LNCAP (cell line): Measurements from ENCODE around the gene PLA2G4E.

Source experiments
- CTCF ChIP-seq: fragments of 450-650 bp; IDR thresholded peaks from 2 replicates; pipeline ENCODE4 v1.5.1; 2017; ENCODE audit warnings: mild to moderate bottlenecking

The PLA2G4E gene, protein sequence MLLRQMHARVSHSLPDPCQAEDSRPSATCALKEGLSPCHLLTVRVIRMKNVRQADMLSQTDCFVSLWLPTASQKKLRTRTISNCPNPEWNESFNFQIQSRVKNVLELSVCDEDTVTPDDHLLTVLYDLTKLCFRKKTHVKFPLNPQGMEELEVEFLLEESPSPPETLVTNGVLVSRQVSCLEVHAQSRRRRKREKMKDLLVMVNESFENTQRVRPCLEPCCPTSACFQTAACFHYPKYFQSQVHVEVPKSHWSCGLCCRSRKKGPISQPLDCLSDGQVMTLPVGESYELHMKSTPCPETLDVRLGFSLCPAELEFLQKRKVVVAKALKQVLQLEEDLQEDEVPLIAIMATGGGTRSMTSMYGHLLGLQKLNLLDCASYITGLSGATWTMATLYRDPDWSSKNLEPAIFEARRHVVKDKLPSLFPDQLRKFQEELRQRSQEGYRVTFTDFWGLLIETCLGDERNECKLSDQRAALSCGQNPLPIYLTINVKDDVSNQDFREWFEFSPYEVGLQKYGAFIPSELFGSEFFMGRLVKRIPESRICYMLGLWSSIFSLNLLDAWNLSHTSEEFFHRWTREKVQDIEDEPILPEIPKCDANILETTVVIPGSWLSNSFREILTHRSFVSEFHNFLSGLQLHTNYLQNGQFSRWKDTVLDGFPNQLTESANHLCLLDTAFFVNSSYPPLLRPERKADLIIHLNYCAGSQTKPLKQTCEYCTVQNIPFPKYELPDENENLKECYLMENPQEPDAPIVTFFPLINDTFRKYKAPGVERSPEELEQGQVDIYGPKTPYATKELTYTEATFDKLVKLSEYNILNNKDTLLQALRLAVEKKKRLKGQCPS

GRCh38 chr15:42020713-42021273 is at the start of gene PLA2G4E:
Gene PLA2G4E (minus strand): TSS chr15:42021042. CDS start chr15:42021030, 12 bp downstream.
- no peak for TF ChIP-seq CTCF

DNA sequence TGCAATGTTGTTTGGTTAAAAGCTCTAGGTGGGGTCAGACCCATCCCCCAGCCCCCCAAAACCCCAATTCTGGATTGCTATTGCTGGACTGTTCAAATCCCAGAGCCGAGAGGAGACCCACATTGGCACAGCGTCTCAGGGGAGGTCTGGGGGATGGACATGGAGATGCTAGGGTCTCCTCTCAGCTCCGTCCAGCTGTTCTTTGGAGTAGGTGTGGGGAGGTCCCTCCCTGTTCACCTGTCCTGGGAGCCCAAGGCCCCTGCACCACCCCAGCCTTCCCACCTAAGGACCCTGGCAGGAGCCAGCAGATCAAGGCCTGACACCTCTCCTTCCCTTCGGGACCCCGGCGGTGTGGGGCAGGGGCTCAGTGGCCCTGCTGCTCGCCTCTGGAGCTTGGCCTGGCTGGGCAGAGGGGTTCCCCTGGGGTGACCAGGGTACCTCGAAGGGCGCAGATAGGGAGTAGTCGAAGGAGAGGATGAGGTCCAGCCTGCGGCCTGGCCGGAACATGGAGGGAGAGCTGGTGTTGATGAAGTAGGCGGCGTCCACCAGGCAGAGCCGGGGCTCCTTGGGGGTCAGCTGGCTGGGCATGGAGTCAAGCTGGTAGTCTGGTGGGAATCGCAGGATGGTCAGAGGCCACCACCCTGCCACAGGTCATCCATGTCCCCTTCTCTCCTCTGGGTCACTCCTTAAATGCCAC is 49.6 kb upstream of the PLA2G4E start:
- no peak for TF ChIP-seq CTCF

DNA sequence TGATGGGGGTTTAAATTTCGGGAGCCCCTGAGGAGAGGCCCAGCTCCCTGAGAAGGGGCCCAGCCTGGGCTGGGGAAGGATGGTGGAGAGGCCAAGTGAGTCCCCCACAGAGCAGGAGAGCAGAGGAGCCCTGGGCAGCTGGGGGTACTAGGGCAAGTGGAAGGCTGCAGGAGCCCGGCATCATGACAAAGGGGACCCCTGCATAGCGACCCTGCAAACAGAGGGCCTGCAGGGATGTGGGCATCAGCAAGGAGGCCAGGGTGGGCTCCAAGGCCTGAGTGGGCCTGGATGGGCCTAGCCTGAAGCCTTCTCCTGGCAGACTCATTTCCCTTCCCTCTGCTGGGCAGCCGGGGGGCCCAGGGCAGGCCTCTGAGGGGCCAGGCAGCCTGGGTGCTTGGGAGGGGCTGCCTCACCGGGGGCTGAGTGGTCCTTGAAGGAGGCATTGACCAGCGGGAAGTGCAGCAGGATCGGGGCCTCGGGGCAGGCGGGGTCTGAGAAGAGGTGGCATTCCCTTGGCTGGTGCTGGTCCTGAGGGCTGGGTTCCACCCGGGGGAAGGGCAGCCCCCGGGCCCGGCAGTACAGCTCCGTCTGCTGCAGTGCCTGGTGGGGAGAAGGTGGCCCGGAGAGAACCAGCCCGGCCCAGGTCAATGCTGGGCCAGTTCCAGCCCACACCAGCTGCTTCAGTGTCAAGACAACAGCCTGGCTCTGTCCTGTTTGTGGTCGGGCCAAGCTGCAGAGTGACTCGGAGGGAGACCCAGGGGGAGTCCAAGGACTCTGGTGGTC is 48.8 kb upstream of the PLA2G4E start:
- no peak for TF ChIP-seq CTCF

- no peak for TF ChIP-seq CTCF
These were observed 48.2 kb upstream of the PLA2G4E start for GRCh38 chr15:42069025-42069424.

DNA sequence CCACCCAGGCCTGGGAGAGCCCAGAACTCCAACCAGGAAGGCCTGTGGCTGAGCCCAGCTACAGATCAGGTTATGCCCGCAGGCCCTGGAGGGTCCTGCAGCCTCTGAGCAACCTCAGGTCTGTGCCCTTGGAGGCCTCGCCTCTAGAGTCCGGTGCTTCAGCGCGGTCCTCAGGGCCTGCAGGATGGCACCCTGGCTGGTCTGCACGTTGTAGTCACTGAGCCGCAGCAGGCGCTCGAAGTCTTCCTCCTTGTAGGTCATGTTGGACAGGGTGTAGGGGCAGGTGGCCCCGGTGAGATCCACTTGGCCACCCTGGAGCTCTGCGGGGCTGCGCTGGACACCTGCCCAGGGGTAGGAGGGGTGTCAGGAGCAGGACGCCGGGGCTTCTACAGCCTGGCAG is 47.8 kb upstream of the PLA2G4E start:
- TF ChIP-seq CTCF, result no peak

- TF ChIP-seq CTCF, result no peak; the same call in 1 of the 2 replicates
These were observed 46.0 kb upstream of the PLA2G4E start for GRCh38 chr15:42066764-42067415.
